GM23248 (cell line): ENCODE measurements around the gene ZC3H4. TPM values are rescaled to one million over a fixed set of nuclear protein-coding genes. Genes with fewer than 3 reads are reported as not detected.

Source experiments
- DNase-seq: peaks from one replicate; pipeline ENCODE4 v3.0.0-alpha.2; 2015
- H2AFZ ChIP-seq: fragments of 200-600 bp; sonication (generic); 2 replicates; pipeline ENCODE4 v1.6.1; 2016; ENCODE audit warnings: antibody characterized with exemption
- H3F3A ChIP-seq: fragments of 200-600 bp; sonication (generic); 2 replicates; pipeline ENCODE4 v1.6.1; 2016; ENCODE audit warnings: mild to moderate bottlenecking, antibody characterized with exemption, mixed run types; ENCODE audit not compliant: insufficient read depth
- H3K27ac ChIP-seq: fragments of 200-600 bp; sonication (generic); 2 replicates; pipeline ENCODE4 v1.5.1; 2016; ENCODE audit warnings: mild to moderate bottlenecking
- H3K27me3 ChIP-seq: fragments of 200-600 bp; sonication (generic); replicated peaks from 2 replicates; pipeline ENCODE4 v1.6.1; 2016; ENCODE audit warnings: mild to moderate bottlenecking; ENCODE audit not compliant: insufficient read depth
- H3K36me3 ChIP-seq: fragments of 200-600 bp; sonication (generic); 2 replicates; pipeline ENCODE4 v1.6.1; 2016; ENCODE audit warnings: low read depth, mild to moderate bottlenecking
- H3K4me1 ChIP-seq: fragments of 200-600 bp; sonication (generic); 2 replicates; pipeline ENCODE4 v1.6.1; 2016; ENCODE audit warnings: mild to moderate bottlenecking; ENCODE audit not compliant: insufficient read depth
- H3K4me2 ChIP-seq: fragments of 200-600 bp; sonication (generic); one replicate; pipeline ENCODE4 v1.6.1; 2016; ENCODE audit warnings: mild to moderate bottlenecking; ENCODE audit not compliant: unreplicated experiment
- H3K4me3 ChIP-seq: fragments of 200-600 bp; sonication (generic); 2 replicates; pipeline ENCODE4 v1.5.1; 2016; ENCODE audit warnings: mild to moderate bottlenecking
- H3K79me2 ChIP-seq: fragments of 200-600 bp; sonication (generic); 2 replicates; pipeline ENCODE4 v1.6.1; 2016; ENCODE audit warnings: mild to moderate bottlenecking; ENCODE audit not compliant: insufficient read depth
- H3K9ac ChIP-seq: fragments of 200-600 bp; sonication (generic); 2 replicates; pipeline ENCODE4 v1.6.1; 2016; ENCODE audit warnings: mild to moderate bottlenecking
- H3K9me2 ChIP-seq: fragments of 200-600 bp; sonication (generic); 2 replicates; pipeline ENCODE4 v1.6.1; 2016; ENCODE audit warnings: mixed run types, mild to moderate bottlenecking, moderate library complexity; ENCODE audit not compliant: insufficient read depth
- H3K9me3 ChIP-seq: fragments of 200-600 bp; sonication (generic); one replicate; pipeline ENCODE4 v1.6.1; 2017; ENCODE audit warnings: low read depth
- H4K20me1 ChIP-seq: fragments of 200-600 bp; sonication (generic); 2 replicates; pipeline ENCODE4 v1.6.0; 2016; ENCODE audit not compliant: insufficient read depth
- EZH2 ChIP-seq: fragments of 200-600 bp; sonication (generic); IDR thresholded peaks from 2 replicates; pipeline ENCODE4 v1.6.1; 2018; ENCODE audit warnings: antibody characterized with exemption, mild to moderate bottlenecking; ENCODE audit not compliant: insufficient read depth, poor library complexity, severe bottlenecking
- EZH2phosphoT487 ChIP-seq: fragments of 200-600 bp; sonication (generic); IDR thresholded peaks from 2 replicates; pipeline ENCODE4 v1.6.1; 2018; ENCODE audit warnings: antibody characterized with exemption, moderate library complexity, mild to moderate bottlenecking, low read depth; ENCODE audit not compliant: insufficient read depth
- WGBS, 2 experiments: methylation state at CpG; one replicate each; pipeline ENCODE4 v1.1.6; 2015 to 2017; ENCODE audit warnings: low lambda C conversion rate in 2 of 2, low coverage in 1 of 2; ENCODE audit errors: missing lambda C conversion rate in 2 of 2; 5-methylcytosine and 5-hydroxymethylcytosine counted together
- in situ Hi-C: fragments of 300-500 bp; cut with MboI; formaldehyde crosslinking; loops from 2 replicates; pipeline ENCODE4 v1.15.0; 2020
- polyA plus RNA-seq: library from polyadenylated mRNA; unstranded; fragments of >200 nt; fragmentation: Nextera tagmentation; extraction: Ambion mirVana; gene quantifications from 2 replicates; pipeline ENCODE4 v1.2.1, GENCODE V29; 2016
- total RNA-seq: library from RNA; depleted of rRNA; stranded (reverse); fragments of >200 nt; shearing (Covaris generic); gene quantifications from 2 replicates; pipeline ENCODE4 v1.2.3, GENCODE V29; 2014

The ZC3H4 gene
- total and polyA plus RNA-seq, 2 experiments from 2014 or later: 6.0 to 9.9 TPM

DNA sequence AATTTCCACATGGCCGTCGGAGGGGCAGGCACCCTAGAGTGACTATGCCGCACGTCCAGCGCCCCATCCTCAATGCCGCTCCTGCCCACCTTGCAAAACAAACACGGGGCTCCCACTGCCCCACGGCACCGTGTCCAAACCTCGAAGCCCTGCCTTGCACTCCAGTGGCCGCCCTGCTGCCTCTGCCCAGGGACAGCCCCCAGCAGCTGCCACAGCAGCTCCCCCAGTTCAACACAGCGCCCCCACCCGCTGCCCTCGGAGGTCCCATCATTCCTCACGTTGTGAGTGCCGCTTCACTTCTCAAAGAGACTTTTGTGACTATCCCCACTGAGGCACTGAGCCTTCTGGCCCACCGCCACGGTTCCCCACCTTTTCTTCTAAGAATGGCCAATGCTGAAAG, 42.8 kb downstream of the ZC3H4 start:
- no peak for TF ChIP-seq EZH2phosphoT487
- TF ChIP-seq EZH2: no peak
- H2AFZ ChIP-seq: no peak overlapping the region
- H3K36me3 ChIP-seq: peaks cover 5% of the 10 kb centered on the region; the same call in 1 of the 2 replicates
- H3K9ac ChIP-seq: no peak overlapping the region
- no peaks in the 10 kb centered on the region for H4K20me1 ChIP-seq
- no peaks in the 10 kb centered on the region for H3F3A ChIP-seq
- no peak for DNase-seq
- no peak overlapping the region for H3K4me3 ChIP-seq
- WGBS, 2 experiments: 91% methylated on average over 17 to 18 of the region's 18 CpGs
- no peaks in the 10 kb centered on the region for H3K9me3 ChIP-seq
- no peak overlapping the region for H3K4me2 ChIP-seq
- peaks cover 32% of the 10 kb centered on the region; the same call in 1 of the 2 replicates for H3K79me2 ChIP-seq
- no peaks in the 10 kb centered on the region for H3K4me1 ChIP-seq
- H3K9me2 ChIP-seq: no peaks in the 10 kb centered on the region
- H3K27ac ChIP-seq: no peak overlapping the region
- in situ Hi-C loops: no loop called here
- no peaks in the 10 kb centered on the region for H3K27me3 ChIP-seq

DNA sequence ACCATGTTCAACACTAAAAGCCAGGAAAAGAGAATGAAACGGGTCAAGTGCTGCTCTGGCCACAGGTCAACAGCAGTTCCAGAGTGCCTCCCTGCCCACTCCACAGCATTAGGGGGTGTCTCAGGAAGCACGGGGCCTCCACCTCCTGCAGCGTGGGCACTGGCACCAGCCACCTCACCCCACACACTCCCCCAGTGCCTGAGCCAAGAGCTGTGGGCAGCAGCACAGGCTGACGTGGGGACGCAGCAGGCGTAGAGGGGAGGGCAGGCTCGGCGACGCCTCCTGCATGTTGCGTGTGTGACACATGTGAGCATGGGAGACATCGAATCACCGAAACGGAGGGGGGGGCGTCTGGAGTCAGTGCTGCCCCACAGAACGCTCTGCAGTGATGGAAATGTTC, 43.8 kb downstream of the ZC3H4 start:
- DNase-seq: no peak
- Histone ChIP-seq H3K36me3 (peaks cover 5% of the 10 kb centered on the region; the same call in 1 of the 2 replicates), H3K9me2 (no peaks in the 10 kb centered on the region), H3K9me3 (no peaks in the 10 kb centered on the region), H2AFZ (no peak overlapping the region), H3K79me2 (peaks cover 23% of the 10 kb centered on the region; the same call in 1 of the 2 replicates), H3K27ac (no peak overlapping the region), H3K9ac (no peak overlapping the region), H4K20me1 (no peaks in the 10 kb centered on the region), H3K4me3 (no peak overlapping the region), H3K27me3 (no peaks in the 10 kb centered on the region), H3K4me1 (no peaks in the 10 kb centered on the region), H3F3A (no peaks in the 10 kb centered on the region), H3K4me2 (no peak overlapping the region)
- in situ Hi-C loops: no loop called here
- WGBS, 2 experiments: 84 to 92% methylated on average over 12 to 15 of the region's 15 CpGs
- TF ChIP-seq EZH2: no peak
- no peak for TF ChIP-seq EZH2phosphoT487

GRCh38 chr19:47068876-47069406, 44.6 kb downstream of the ZC3H4 start:
- WGBS, 2 experiments: 97% methylated on average over 15 to 18 of the region's 18 CpGs
- Histone ChIP-seq H3K36me3 (peaks cover 12% of the 10 kb centered on the region; the same call in 1 of the 2 replicates), H3K4me1 (no peaks in the 10 kb centered on the region), H2AFZ (no peak overlapping the region), H3K79me2 (peaks cover 20% of the 10 kb centered on the region; the same call in 1 of the 2 replicates), H3K9me2 (no peaks in the 10 kb centered on the region), H3K9me3 (no peaks in the 10 kb centered on the region), H3K4me3 (no peak overlapping the region), H4K20me1 (no peaks in the 10 kb centered on the region), H3K27ac (no peak overlapping the region), H3K27me3 (no peaks in the 10 kb centered on the region), H3K9ac (no peak overlapping the region), H3F3A (no peaks in the 10 kb centered on the region), H3K4me2 (no peak overlapping the region)
- TF ChIP-seq EZH2phosphoT487 (no peak), EZH2 (no peak)
- DNase-seq: no peak
- in situ Hi-C loops: no loop called here

DNA sequence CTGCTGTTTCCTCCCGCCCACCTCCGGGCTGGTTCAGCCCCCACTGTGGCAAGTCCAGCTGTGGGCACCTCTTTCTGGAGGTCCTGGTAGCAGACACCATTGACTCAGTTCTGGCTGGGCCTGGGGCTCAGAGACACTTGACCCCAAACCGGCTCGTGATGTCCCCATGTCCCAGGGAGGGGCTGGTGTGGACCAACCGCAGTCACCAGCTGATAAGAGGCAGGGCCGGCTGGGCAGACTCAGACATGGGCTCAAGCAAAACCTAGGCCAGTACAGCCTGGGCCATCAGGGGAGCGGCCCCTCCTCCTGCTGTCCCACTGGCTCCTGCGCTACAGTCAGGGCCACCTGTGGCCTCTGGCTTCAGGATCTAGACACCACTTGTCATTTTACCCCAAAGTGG, 45.3 kb downstream of the ZC3H4 start:
- Histone ChIP-seq H3K9me3 (no peaks in the 10 kb centered on the region), H3K27me3 (no peaks in the 10 kb centered on the region), H3K9ac (no peak overlapping the region), H3K9me2 (no peaks in the 10 kb centered on the region), H3F3A (no peaks in the 10 kb centered on the region), H3K4me2 (no peak overlapping the region), H3K4me3 (no peak overlapping the region), H4K20me1 (no peaks in the 10 kb centered on the region), H3K4me1 (no peaks in the 10 kb centered on the region), H3K79me2 (peaks cover 15% of the 10 kb centered on the region; the same call in 1 of the 2 replicates), H2AFZ (no peak overlapping the region), H3K36me3 (peaks cover 12% of the 10 kb centered on the region; the same call in 1 of the 2 replicates), H3K27ac (no peak overlapping the region)
- 91 to 94% methylated on average over 8 of the region's 8 CpGs for WGBS, 2 experiments
- TF ChIP-seq EZH2 (no peak), EZH2phosphoT487 (no peak)
- in situ Hi-C loops: no loop called here
- DNase-seq: no peak
